Trophoblast cell (in vitro differentiated cells and primary cell): Measurements from ENCODE around the gene RIPOR3.
A peak's percentile ranks its signal among the peaks of the same experiment; 100 is the strongest.

ENCODE experiments used
- DNase-seq, 2 donors: peaks; one replicate each; pipeline ENCODE4 v3.0.0-alpha.2; 2016
- H2AFZ ChIP-seq: 2 replicates; pipeline ENCODE4 v1.6.1; 2013; ENCODE audit warnings: low read length, moderate library complexity, mild to moderate bottlenecking; ENCODE audit not compliant: insufficient read depth, poor library complexity
- H2AK5ac ChIP-seq: 2 replicates; pipeline ENCODE4 v1.6.1; 2013; ENCODE audit warnings: mild to moderate bottlenecking, low read length
- H2BK120ac ChIP-seq: 2 replicates; pipeline ENCODE4 v1.6.1; 2013; ENCODE audit warnings: low read length, mild to moderate bottlenecking, moderate library complexity; ENCODE audit not compliant: insufficient read depth, poor library complexity
- H2BK12ac ChIP-seq: 2 replicates; pipeline ENCODE4 v1.6.1; 2013; ENCODE audit warnings: mild to moderate bottlenecking, low read length, moderate library complexity
- H2BK5ac ChIP-seq: 2 replicates; pipeline ENCODE4 v1.6.1; 2013; ENCODE audit warnings: low read length, low read depth, moderate library complexity, mild to moderate bottlenecking; ENCODE audit not compliant: poor library complexity
- H3K14ac ChIP-seq: 2 replicates; pipeline ENCODE4 v1.6.1; 2013; ENCODE audit warnings: mild to moderate bottlenecking, low read length
- H3K18ac ChIP-seq: 2 replicates; pipeline ENCODE4 v1.6.1; 2013; ENCODE audit warnings: mild to moderate bottlenecking, low read length
- H3K23ac ChIP-seq: 2 replicates; pipeline ENCODE4 v1.6.1; 2013; ENCODE audit warnings: low read length
- H3K27ac ChIP-seq: 2 replicates; pipeline ENCODE4 v1.5.1; 2013; ENCODE audit warnings: low read depth, mild to moderate bottlenecking, inconsistent platforms, low read length, moderate library complexity
- H3K27me3 ChIP-seq: 2 replicates; pipeline ENCODE4 v1.6.1; 2013; ENCODE audit warnings: inconsistent platforms, mild to moderate bottlenecking, low read length, moderate library complexity; ENCODE audit not compliant: insufficient read depth
- H3K36me3 ChIP-seq, 2 experiments: 1 replicate in 1 of 2; 2 replicates in 1 of 2; pipeline ENCODE4 v1.6.1; 2013; ENCODE audit warnings: low read length in 2 of 2, mild to moderate bottlenecking in 2 of 2, moderate library complexity in 1 of 2; ENCODE audit not compliant: insufficient read depth in 2 of 2, control insufficient read depth in 1 of 2
- H3K4ac ChIP-seq: 2 replicates; pipeline ENCODE4 v1.6.1; 2013; ENCODE audit warnings: low read depth, mild to moderate bottlenecking, low read length, moderate library complexity
- H3K4me1 ChIP-seq, 2 experiments: 1 replicate in 1 of 2; 2 replicates in 1 of 2; pipeline ENCODE4 v1.6.1; 2013; ENCODE audit warnings: low read length in 2 of 2, mild to moderate bottlenecking in 2 of 2, moderate library complexity in 1 of 2; ENCODE audit not compliant: insufficient read depth in 2 of 2, control insufficient read depth in 1 of 2
- H3K4me2 ChIP-seq: 2 replicates; pipeline ENCODE4 v1.6.1; 2013; ENCODE audit warnings: inconsistent platforms, mild to moderate bottlenecking, low read length, moderate library complexity
- H3K4me3 ChIP-seq: 2 replicates; pipeline ENCODE4 v1.5.1; 2013; ENCODE audit warnings: mild to moderate bottlenecking, low read depth, low read length, inconsistent platforms
- H3K79me1 ChIP-seq: one replicate; pipeline ENCODE4 v1.6.1; 2013; ENCODE audit warnings: low read length
- H3K79me2 ChIP-seq: 2 replicates; pipeline ENCODE4 v1.6.1; 2013; ENCODE audit warnings: low read length, mild to moderate bottlenecking; ENCODE audit not compliant: control insufficient read depth, insufficient read depth, poor library complexity
- H3K9ac ChIP-seq: 2 replicates; pipeline ENCODE4 v1.6.1; 2013; ENCODE audit warnings: mild to moderate bottlenecking, low read length
- H3K9me3 ChIP-seq: 2 replicates; pipeline ENCODE4 v1.6.1; 2013; ENCODE audit warnings: low read depth, mild to moderate bottlenecking, control low read depth, inconsistent platforms, low read length; ENCODE audit not compliant: insufficient read depth
- H4K12ac ChIP-seq: 2 replicates; pipeline ENCODE4 v1.6.1; 2013; ENCODE audit warnings: low read depth, mild to moderate bottlenecking, low read length, moderate library complexity
- H4K8ac ChIP-seq: 2 replicates; pipeline ENCODE4 v1.6.1; 2013; ENCODE audit warnings: low read depth, mild to moderate bottlenecking, low read length, moderate library complexity
- H4K91ac ChIP-seq: one replicate; pipeline ENCODE4 v1.6.1; 2013; ENCODE audit warnings: low read depth, mild to moderate bottlenecking, low read length, moderate library complexity
- WGBS: extraction: QIAGEN DNeasy Blood & Tissue Kit; methylation state at CpG from one replicate; pipeline ENCODE4 v1.1.7; 2013; ENCODE audit warnings: missing lambda C conversion rate; ENCODE audit not compliant: insufficient read length, insufficient coverage; ENCODE audit errors: extremely low coverage; 5-methylcytosine and 5-hydroxymethylcytosine counted together

Gene RIPOR3

DNA sequence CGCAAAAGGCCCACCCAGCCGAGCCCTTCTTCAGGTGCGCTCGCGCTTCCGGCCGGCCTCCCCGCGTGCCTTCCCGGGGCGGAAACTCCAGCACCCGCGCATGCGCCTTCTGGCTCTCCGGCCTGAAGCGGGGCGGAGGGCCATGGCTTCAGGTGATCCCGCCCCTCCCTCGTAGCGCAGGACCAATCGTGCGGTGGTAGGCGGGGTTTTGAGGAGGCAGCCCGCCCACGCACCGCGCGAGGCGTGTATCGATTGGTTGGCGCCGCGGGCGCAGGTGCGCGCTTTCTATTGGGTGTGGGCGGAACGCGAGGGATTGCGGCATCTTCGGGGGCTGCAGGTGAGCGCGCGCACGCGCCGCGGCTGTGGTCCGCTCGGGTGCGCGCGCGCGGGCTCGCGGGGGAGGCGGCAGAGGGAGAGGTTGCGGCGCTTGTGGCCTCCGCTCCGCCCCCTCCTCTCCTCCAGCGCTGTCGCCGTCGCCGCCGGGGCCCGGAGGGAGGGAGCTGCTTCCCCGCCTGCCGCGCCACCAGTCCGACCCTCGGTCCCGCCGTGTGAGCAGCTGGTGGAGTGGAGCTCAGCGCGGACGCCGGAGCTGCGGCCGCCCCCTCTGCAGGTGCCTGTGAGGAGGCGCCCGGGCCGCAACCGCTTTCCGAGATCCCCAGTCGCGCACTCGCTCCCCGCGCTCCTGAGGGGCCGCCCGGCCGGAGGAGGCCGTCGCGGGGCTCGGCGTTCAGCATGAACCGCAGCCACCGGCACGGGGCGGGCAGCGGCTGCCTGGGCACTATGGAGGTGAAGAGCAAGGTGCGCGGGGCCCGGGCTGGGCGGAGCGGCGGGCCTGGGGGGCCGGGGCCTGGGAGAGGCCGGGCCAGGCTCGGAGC is 40.0 kb upstream of the RIPOR3 start, which contains the start of gene PARD6B:
TSS of gene PARD6B (plus strand) at position 526 of the 875 bp plus-strand sequence. CDS start at position 733, 207 bp downstream.
- Histone ChIP-seq H3K4me3 (peak within 1 kb of the TSS; percentile 97), H2AK5ac (peak within 1 kb of the TSS; percentile 40), H3K14ac (peak within 1 kb of the TSS; percentile 91), H4K8ac (peak within 1 kb of the TSS; percentile 81), H2AFZ (peak within 1 kb of the TSS; percentile 77), H4K91ac (peak within 1 kb of the TSS; percentile 81), H3K4me2 (peak within 1 kb of the TSS; percentile 59), H3K27ac (peak within 1 kb of the TSS; percentile 96), H2BK120ac (peak within 1 kb of the TSS; percentile 93), H3K23ac (no peak within 1 kb of the TSS), H3K79me1 (peaks cover 25% of the 10 kb centered on the region), H3K9me3 (peaks cover 1% of the 10 kb centered on the region), H3K4me1 (peaks cover 17 to 19% of the 10 kb centered on the region in 2 experiments), H3K27me3 (no peaks in the 10 kb centered on the region), H2BK5ac (peak within 1 kb of the TSS; percentile 60), H2BK12ac (peak within 1 kb of the TSS; percentile 5), H3K36me3 (peaks cover 0 to 2% of the 10 kb centered on the region in 2 experiments), H3K4ac (peak within 1 kb of the TSS; percentile 98), H4K12ac (peak within 1 kb of the TSS; percentile 56), H3K18ac (peak within 1 kb of the TSS; percentile 89), H3K79me2 (peaks cover 15% of the 10 kb centered on the region), H3K9ac (peak within 1 kb of the TSS; percentile 68)
- WGBS: no CpG with 5 or more reads among the region's 114 CpGs
- DNase-seq: peak; percentile 99 to 100

DNA sequence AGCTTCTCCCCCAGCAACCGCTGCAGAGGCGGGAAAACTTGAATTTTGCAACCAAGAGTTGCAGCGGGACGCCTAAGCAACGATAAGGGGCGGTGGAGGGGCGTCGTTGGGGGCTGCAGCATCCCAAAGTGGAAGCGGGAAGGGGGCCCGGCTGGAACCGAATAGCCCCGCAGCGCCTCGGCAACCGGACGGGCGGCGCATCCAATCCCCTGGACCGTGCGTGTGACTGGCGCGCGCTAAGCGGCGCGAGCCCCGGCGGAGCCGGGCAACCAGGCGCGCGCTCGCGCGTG is 39.4 kb upstream of the RIPOR3 start:
- peaks cover 15% of the 10 kb centered on the region for H3K79me2 ChIP-seq
- H3K4me1 ChIP-seq: peaks cover 17 to 19% of the 10 kb centered on the region in 2 experiments
- peak overlapping the region; percentile 2 for H3K9ac ChIP-seq
- H3K23ac ChIP-seq: no peak overlapping the region
- DNase-seq: no peak
- H2BK12ac ChIP-seq: no peak overlapping the region
- peak overlapping the region; percentile 29 for H4K12ac ChIP-seq
- no CpG with 5 or more reads among the region's 35 CpGs for WGBS
- H3K4me2 ChIP-seq: peak overlapping the region; percentile 59
- H3K9me3 ChIP-seq: peaks cover 1% of the 10 kb centered on the region
- H4K91ac ChIP-seq: peak overlapping the region; percentile 81
- H3K4ac ChIP-seq: no peak overlapping the region
- H2BK5ac ChIP-seq: no peak overlapping the region
- no peak overlapping the region for H2AK5ac ChIP-seq
- H3K79me1 ChIP-seq: peaks cover 27% of the 10 kb centered on the region
- H3K18ac ChIP-seq: no peak overlapping the region
- peak overlapping the region; percentile 39 for H3K27ac ChIP-seq
- H2AFZ ChIP-seq: peak overlapping the region; percentile 14
- peak overlapping the region; percentile 74 for H3K4me3 ChIP-seq
- peak overlapping the region; percentile 28 for H3K14ac ChIP-seq
- peak overlapping the region; percentile 60 for H4K8ac ChIP-seq
- peaks cover 0 to 2% of the 10 kb centered on the region in 2 experiments for H3K36me3 ChIP-seq
- no peaks in the 10 kb centered on the region for H3K27me3 ChIP-seq
- peak overlapping the region; percentile 49 for H2BK120ac ChIP-seq

DNA sequence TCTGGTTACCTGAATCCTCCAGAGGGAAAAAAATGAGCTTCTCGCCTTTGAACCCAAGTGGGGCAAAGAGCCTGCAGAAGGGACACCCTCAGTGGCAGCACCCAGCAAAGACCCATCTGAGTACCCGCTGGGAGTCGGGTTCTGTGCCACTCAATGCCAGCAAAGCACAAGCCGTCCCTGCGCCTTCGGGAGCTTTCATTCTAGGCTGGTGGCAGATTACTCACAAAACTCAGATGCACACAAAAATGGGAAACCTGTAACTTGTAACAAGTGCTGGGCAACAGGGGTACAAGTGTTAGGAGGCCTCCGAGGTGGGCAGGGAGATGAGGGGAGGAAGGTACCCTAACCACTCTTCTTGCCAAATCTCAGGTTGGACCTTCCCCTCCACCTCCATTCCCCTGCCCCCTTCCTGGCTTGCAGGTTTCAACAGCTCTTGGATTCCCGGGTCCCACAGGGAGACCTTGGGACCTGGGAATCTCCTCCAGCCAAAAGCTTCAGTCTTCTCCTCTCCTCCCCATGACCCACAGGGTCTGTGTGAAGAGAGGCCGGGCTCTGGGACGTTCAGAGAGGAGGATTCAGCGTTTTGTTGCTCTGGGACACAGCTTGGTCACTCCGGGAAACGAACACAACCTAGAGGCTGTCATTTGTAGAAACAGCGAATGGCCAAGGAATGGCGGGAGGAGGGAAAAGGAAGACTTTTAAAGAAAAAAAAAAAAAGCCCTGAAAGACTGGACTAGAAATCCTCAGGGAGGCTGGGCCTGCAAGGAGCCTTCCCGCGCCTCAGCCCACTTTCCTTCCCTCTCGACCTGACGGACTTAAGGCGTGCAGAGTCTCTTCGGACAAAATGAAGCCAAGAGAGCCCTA is 38.8 kb upstream of the RIPOR3 start:
- H3K27ac ChIP-seq: peak overlapping the region; percentile 39
- peak overlapping the region; percentile 74 for H3K4me3 ChIP-seq
- H3K79me2 ChIP-seq: peaks cover 15% of the 10 kb centered on the region
- H3K4me2 ChIP-seq: peak overlapping the region; percentile 59
- H3K18ac ChIP-seq: no peak overlapping the region
- H2BK12ac ChIP-seq: peak overlapping the region; percentile 30
- peaks cover 0 to 2% of the 10 kb centered on the region in 2 experiments for H3K36me3 ChIP-seq
- H2AFZ ChIP-seq: peak overlapping the region; percentile 14
- H3K4me1 ChIP-seq: peaks cover 21 to 25% of the 10 kb centered on the region in 2 experiments
- peaks cover 33% of the 10 kb centered on the region for H3K79me1 ChIP-seq
- peak overlapping the region; percentile 2 for H3K9ac ChIP-seq
- peak overlapping the region; percentile 50 for H3K14ac ChIP-seq
- H4K91ac ChIP-seq: peak overlapping the region; percentile 81
- no peak overlapping the region for H3K23ac ChIP-seq
- peaks cover 1% of the 10 kb centered on the region for H3K9me3 ChIP-seq
- H3K27me3 ChIP-seq: no peaks in the 10 kb centered on the region
- H4K12ac ChIP-seq: peak overlapping the region; percentile 29
- H2BK5ac ChIP-seq: peak overlapping the region; percentile 2
- peak overlapping the region; percentile 60 for H4K8ac ChIP-seq
- no peak overlapping the region for H3K4ac ChIP-seq
- no peak overlapping the region for H2AK5ac ChIP-seq
- no CpG with 5 or more reads among the region's 21 CpGs for WGBS
- H2BK120ac ChIP-seq: peak overlapping the region; percentile 49
- peak; percentile 20 to 41 for DNase-seq
